Measurements from ENCODE around the gene POLR2E. TPM values are rescaled to one million over a fixed set of nuclear protein-coding genes. Genes with fewer than 3 reads are reported as not detected.

The POLR2E gene
- total and polyA plus RNA-seq, 2 of the 8 experiments (the other 6 are each of a cell fraction or from before 2014, with no cell fraction given), result 281 to 381 TPM

DNA sequence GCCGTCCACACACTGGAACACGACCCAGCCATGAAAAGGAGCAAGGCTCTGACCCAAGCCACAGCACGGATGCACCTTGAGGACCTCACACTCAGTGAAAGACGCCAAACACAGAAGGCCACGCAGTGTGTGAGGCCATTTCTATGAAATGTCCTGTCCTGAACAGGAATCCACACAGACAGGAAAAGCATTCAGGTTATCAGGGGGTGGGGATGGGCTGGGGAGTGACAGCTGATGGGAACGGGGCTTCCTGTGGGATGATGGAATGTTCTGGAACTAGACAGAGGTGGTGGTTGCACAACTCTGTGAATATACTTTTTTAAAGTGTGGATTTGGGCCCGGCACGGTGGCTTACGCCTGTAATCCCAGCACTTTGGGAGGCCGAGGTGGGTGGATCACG is 39.3 kb upstream of the POLR2E start:
- Histone ChIP-seq H4K5ac (ENCODE audit: insufficient read length, low read depth, low read length) (no peak overlapping the region), H2BK20ac (ENCODE audit: low read length) (no peak overlapping the region), H3K79me1 (ENCODE audit: low read depth, low read length) (peaks cover 14% of the 10 kb centered on the region), H3K56ac (replicated peaks; ENCODE audit: insufficient read length, low read depth, low read length) (no peak overlapping the region), H2AK5ac (ENCODE audit: low read depth, low read length) (no peak overlapping the region), H2BK15ac (ENCODE audit: low read length) (no peak overlapping the region), H3K4me2 (ENCODE audit: insufficient read depth in 1 of 2, low read depth in 2 of 2, low read length in 2 of 2) (no peak overlapping the region), H3K4me3 (ENCODE audit: extremely low read depth in 1 of 4, insufficient read depth in 2 of 4, low read depth in 3 of 4, low read length in 4 of 4) (no peak overlapping the region), H4K8ac (ENCODE audit: extremely low read depth, insufficient read depth, low read length) (0 out of 2 replicates have a peak overlapping the region, but pooled peaks have one; percentile 0), H3K27me3 (replicated peaks in 1 of 4; ENCODE audit: control insufficient read depth in 3 of 4, extremely low read depth in 1 of 4, insufficient read depth in 3 of 4, low read length in 3 of 4) (no peaks in the 10 kb centered on the region), H2BK12ac (ENCODE audit: low read depth, low read length) (peak overlapping the region; percentile 39; the same call in 1 of the 2 replicates), H2BK120ac (replicated peaks; ENCODE audit: low read depth, low read length) (no peak overlapping the region), H3K9me3 (ENCODE audit: insufficient read depth in 2 of 2, low read depth in 1 of 2, low read length in 1 of 2) (no peaks in the 10 kb centered on the region), H3K23me2 (ENCODE audit: low read depth, low read length) (peaks cover 4% of the 10 kb centered on the region; the same call in 1 of the 2 replicates), H3K9ac (replicated peaks in 1 of 4; ENCODE audit: extremely low read depth in 1 of 4, low read depth in 3 of 4, low read length in 3 of 4) (no peak overlapping the region), H3K4ac (replicated peaks; ENCODE audit: insufficient read length, low read depth, low read length) (no peak overlapping the region), H4K20me1 (replicated peaks in 1 of 2; ENCODE audit: control insufficient read depth in 1 of 2, insufficient read depth in 2 of 2, low read length in 2 of 2) (peaks cover 4 to 11% of the 10 kb centered on the region in 2 experiments), H3K23ac (ENCODE audit: insufficient read length) (no peak overlapping the region), H2BK5ac (ENCODE audit: low read depth, low read length) (peak overlapping the region; percentile 52; the same call in 1 of the 2 replicates), H3K18ac (ENCODE audit: extremely low read depth, low read length) (no peak overlapping the region), H3K4me1 (replicated peaks in 1 of 4; ENCODE audit: control insufficient read depth in 3 of 4, insufficient read depth in 4 of 4, low read length in 3 of 4) (peaks cover 0 to 16% (median 7%) of the 10 kb centered on the region in 4 experiments; a peak in 6 of 7 replicates), H3K79me2 (ENCODE audit: control insufficient read depth in 1 of 2, insufficient read depth in 2 of 2, low read length in 2 of 2) (no peaks in the 10 kb centered on the region; a peak in 1 of 4 replicates), H3K27ac (ENCODE audit: low read depth, low read length) (no peak overlapping the region), H2AFZ (ENCODE audit: low read length) (no peak overlapping the region), H3K36me3 (ENCODE audit: control insufficient read depth in 2 of 4, insufficient read depth in 4 of 4, low read length in 3 of 4) (no peaks in the 10 kb centered on the region), H3K14ac (ENCODE audit: insufficient read length) (no peak overlapping the region), H4K91ac (replicated peaks; ENCODE audit: insufficient read length, low read length) (no peak overlapping the region)
- 93% methylated on average over 10 of the region's 11 CpGs; no CpG with 5 or more reads in 1 of the 2 experiments for whole genome bisulfite sequencing, 2 experiments (ENCODE audit: extremely low coverage in 1 of 2, insufficient coverage in 1 of 2, insufficient read length in 1 of 2, insufficient replicate concordance in 2 of 2, low coverage in 1 of 2, low lambda C conversion rate in 2 of 2, missing lambda C conversion rate in 1 of 2)
- FAIRE-seq (no peak), DNase-seq (ENCODE audit: low read depth in 1 of 2, low spot score in 2 of 2) (no peak)
- POLR2A ChIA-PET (ENCODE audit: partially characterized antibody), result interaction anchor here (0.8 to 1.1 kb wide), 2 partner anchors 30 to 82 kb away, joined by 3 read pairs; no protein-coding TSS in a partner anchor
- CTCF ChIA-PET (ENCODE audit: partially characterized antibody), result interaction anchor here (0.7 to 2.3 kb wide), 9 partner anchors 10 to 89 kb away, joined by 3 to 13 read pairs (median 5); no protein-coding TSS in a partner anchor
- TF ChIP-seq BACH1 (IDR thresholded peaks at IDR 0.05; ENCODE audit: low read length) (no peak), TEAD4 (IDR thresholded peaks at IDR 0.05; ENCODE audit: low read depth, low read length) (no peak), ASH2L (IDR thresholded peaks at IDR 0.05; ENCODE audit: low read length) (no peak), MAFK (IDR thresholded peaks at IDR 0.05; ENCODE audit: low read depth, low read length) (no peak), TAF7 (optimal IDR thresholded peaks at IDR 0.05; ENCODE audit: borderline replicate concordance, low read depth, low read length) (no peak), GTF2F1 (IDR thresholded peaks at IDR 0.05; ENCODE audit: borderline replicate concordance, low read depth, low read length) (no peak), CBX8 (IDR thresholded peaks at IDR 0.05; ENCODE audit: borderline replicate concordance, low read depth, low read length) (no peak), SP4 (IDR thresholded peaks at IDR 0.05; ENCODE audit: low read length) (no peak), EP300 (IDR thresholded peaks at IDR 0.05; ENCODE audit: borderline replicate concordance in 1 of 2, low read depth in 2 of 2, low read length in 2 of 2) (no peak), ZNF274 (IDR thresholded peaks at IDR 0.05; ENCODE audit: borderline replicate concordance, extremely low read depth, low read length) (no peak), CREB1 (IDR thresholded peaks at IDR 0.05) (no peak)
- TF ChIP-seq, protein P1, sequence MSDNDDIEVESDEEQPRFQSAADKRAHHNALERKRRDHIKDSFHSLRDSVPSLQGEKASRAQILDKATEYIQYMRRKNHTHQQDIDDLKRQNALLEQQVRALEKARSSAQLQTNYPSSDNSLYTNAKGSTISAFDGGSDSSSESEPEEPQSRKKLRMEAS (IDR thresholded peaks at IDR 0.05), result no peak
- TF ChIP-seq, protein P2, sequence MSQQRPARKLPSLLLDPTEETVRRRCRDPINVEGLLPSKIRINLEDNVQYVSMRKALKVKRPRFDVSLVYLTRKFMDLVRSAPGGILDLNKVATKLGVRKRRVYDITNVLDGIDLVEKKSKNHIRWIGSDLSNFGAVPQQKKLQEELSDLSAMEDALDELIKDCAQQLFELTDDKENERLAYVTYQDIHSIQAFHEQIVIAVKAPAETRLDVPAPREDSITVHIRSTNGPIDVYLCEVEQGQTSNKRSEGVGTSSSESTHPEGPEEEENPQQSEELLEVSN (IDR thresholded peaks at IDR 0.05), result no peak
